GM19372 (cell line): ENCODE measurements around the gene NCKAP1.
A peak's percentile ranks its signal among the peaks of the same experiment; 100 is the strongest.
"Not testable (repeated sequence)": the region's sequence is repeated elsewhere in the genome, so short reads cannot be mapped to it uniquely, and the experiment has no call there.

Experiments used
- ATAC-seq: cut with Tn5 transposase; IDR thresholded peaks from one replicate; pipeline ENCODE4 v1.9.1; 2021; ENCODE audit warnings: mild to moderate bottlenecking, low read depth, moderate library complexity; ENCODE audit not compliant: unreplicated experiment

NCKAP1 gene

DNA sequence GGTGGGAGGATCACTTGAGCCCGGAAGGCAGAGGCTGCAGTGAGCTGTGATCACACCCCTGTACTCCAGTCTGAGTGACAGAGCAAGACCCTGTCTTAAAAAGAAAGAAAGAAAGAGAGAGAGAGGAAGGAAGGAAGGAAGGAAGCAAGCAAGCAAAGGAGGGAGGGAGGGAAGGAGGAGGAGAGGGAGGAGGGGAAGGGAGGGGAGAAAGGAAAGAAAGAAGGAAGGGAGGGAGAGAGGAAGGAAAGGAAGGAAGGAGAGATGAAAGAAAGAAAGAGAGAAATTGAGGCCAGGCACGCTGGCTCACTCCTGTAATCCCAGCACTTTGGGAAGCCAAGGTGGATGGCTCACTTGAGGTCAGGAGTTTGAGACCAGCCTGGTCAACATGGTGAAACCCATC is 2.3 kb upstream of the NCKAP1 start:
- no peak for ATAC-seq

DNA sequence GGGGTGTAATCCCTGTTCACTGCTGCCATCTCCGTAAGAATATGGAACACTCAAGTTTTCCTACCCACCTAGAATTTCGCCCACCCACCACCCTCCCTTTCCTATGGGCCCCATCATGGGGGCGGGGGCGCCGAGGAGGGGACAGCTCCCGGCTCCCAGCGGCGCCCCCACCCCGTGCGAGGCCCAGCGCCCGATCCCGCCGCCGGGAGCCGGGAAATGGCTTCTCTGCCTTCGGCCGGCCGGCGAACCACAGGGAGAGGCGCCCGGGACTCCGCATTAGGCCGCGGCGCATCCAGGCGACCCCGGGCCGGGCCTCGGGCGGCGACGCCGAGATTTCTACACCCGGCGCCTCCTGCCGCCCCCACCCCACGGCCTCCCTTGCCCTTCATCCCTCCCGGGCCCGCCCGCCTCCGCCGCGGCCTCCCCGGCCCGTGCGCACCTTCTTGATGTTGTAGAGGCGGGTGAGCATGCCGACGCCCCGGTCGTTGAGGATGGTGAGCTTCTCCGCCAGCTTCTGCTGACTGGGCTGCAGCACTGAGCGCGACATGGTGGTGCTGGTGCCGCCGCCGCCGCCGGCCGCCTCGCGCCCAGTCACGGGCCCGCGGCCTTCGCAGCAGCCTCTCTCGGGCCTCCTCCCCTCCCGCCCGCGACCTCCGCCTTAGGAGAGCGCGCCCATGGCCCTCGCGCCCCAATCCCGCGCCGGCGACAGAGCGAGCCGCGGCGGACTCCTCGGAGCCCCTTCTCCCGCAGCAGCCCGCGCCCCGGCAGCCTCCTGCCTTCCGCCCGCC is 510 bp downstream of the NCKAP1 start:
- ATAC-seq: peak; percentile 40

DNA sequence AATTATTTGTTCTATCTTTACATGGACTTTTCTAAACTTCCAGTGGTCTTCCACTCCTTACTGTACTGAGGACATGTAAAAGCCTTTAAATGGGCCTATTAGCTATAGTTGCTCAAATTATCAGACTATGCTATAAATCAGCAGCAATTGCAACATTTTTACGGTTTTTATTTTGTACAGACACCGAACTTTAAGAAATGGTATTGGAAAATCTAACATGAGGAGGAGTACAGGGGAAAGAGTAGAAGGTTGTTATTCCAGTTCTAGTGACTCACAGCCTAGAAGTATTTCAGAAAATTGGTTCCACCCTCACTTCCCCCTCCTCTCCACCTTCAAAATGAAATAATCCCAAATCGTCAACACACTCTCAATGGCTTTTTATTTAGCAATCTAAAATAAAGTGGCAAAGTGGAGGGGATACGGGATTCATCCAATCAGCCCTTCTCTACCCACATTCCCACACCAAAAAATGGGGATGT is 1.1 kb downstream of the NCKAP1 start:
- no peak for ATAC-seq

DNA sequence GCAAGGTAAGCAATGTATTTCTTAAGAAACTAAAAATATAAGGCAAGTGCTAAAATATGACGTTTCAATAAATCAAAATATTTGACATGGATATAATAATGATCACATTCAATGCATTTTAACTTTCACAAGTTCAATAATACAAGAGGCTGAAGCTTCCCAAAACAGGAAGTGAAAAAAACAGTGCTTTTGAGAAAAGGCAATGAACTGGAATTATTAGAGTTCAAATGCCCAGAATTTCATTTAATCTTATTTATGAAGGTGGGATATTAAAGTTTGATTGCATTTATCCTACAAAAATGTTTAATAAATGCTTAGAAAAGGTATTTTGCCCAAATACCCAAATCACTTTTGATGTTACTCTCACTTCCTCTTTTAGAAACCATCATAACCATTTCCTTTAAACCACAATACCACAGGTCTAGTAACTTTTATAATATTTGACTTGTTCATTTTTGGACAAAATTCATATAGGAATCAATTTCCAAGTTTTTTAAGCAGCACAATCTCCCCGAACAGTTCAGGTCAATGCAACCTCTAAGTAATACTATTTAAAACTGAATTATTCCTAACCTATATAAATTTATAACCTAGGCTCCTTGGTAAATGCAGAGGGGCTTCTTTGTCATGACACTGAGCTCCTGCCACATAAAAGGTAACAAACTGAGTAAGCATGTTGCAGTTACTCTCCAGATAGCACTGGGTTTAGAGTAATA is 2.1 kb downstream of the NCKAP1 start:
- peak; percentile 61 for ATAC-seq

DNA sequence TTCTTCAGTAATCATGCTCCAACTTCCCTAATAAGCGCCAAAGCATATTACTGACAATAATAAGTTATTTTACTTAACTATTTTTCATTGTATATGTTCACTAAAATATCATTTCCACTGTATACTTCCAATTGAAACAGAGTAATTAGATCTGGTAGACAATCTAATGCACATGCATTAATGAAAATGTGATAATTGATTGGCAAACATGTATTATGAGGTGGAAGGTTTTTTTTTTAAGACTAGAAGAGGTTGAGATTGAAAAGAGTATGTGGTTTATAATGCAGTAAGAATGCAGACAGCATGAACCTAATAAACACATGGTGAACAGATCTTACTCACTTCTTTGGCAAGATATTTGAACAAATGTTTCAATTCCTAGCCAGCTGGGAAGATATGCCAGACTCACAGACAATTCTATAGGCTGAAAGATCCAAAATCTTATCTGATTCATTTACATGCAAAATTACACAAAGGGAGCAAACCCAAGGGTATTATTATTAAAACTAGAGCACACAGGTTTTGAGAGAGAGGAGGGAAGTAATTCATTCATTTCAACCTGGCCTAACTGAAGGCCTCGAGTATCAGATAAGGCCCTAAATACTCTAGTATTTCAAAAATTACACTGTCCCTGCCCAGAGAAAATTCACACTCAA is 2.8 kb downstream of the NCKAP1 start:
- ATAC-seq: no peak

DNA sequence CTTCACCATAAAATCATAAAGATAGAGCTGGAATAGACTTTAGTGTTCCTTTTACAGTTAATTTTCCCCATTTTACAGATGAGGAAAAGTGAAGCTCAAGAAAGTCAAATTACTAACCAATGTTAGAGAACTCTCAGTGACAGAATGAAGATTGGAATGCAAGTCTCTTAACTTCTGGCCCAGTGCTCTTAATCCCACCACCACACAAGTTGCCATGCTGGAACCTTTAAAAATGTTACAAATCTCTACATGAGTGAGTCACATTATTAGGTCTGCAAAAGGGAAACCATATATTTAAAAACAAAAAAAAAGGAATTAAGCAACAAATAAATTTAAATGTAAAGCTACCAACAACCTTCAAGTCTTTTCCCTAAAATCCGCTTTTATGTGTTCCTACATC is 3.5 kb downstream of the NCKAP1 start:
- ATAC-seq: no peak

DNA sequence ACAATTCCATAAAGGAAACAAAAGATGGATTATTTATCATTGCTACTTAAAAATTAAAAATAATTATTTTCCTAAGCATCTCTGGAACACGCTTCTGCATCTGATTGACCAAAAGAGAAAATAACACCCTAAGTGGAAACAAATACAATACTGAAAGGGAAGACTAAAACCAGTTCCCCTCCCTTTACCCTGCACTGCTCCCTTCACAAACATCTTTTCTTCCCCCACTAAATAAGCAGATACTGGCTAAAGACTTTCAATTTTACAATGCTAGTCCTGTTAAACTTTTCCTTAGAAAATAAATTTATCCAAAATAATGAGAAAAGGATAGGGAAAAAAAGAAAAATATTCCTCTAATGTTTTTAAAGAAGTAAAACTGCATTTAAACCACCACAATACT is 4.3 kb downstream of the NCKAP1 start:
- no peak for ATAC-seq

DNA sequence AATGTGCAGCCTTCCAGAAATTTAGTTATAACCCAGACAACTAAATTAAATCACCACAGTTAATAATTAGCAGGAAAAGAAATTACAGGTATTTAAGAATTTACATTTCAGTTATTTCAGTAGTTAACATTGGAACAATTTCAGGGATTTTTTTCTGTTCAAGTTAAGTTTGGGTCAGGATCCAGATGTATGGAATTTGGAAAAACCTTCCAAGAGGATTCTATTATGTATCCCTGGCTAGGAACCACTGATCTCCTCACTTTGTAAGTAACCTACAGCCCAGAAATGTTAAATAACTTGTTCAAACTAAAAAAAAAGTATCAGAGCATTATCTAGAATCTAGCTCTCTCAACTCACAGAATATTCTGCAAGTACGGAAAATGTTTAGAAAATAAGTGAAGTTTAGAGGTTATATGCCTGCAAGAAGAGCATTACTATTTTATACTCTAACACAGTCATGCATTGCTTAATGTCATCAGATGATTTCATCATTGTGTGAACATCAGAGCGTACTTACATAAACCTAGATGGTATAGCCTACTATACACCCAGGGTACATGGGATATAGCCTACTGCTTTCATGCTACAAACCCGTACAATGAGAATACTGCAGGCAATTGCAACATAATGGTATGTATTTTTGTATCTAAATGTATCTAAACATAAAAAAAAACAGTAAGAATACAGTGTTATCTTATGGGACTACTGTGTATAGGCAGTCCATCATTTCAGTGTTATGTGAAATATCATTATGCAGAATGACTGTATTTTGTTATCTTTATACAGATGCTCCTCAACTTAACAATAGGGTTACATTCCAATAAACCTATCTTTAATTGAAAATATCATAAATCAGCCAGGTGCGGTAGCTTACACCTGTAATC is 6.1 kb downstream of the NCKAP1 start:
- ATAC-seq: no peak

DNA sequence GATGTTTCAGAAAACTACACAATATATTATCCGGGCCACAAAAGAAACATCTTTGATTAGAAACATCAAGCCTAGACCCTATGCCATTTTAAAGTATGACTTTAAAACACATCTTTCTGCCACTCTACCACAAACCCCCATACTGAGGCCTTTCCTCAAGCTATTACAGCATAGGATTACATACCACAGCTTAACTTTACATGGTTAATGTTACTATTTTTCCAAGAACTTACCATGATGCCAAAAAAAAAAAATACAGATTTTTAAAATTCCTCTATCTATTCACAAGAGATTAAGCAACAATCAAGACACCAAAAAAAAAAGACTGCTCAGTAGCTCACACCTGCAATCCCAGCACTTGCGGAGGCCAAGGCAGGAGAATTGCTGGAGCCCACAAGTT is 9.0 kb downstream of the NCKAP1 start:
- ATAC-seq: no peak

DNA sequence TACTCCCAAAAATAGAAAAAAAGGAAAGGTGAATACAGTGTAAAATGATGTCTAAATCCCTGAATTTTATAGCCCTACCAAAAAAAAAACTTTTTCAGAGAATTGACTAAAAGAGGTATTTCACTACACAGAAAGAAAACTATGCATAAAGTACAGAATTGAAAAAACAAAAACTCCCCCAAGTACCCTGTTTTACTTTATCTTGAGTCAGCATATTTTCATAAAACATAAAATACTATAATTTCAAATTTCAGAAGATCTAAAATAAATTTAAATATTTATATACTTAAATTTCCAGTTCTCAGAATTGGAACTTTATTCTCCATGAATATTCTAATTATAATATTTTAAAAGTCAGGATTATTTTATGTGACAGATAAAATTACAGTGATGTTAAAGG is 10.1 kb downstream of the NCKAP1 start:
- ATAC-seq: no peak

DNA sequence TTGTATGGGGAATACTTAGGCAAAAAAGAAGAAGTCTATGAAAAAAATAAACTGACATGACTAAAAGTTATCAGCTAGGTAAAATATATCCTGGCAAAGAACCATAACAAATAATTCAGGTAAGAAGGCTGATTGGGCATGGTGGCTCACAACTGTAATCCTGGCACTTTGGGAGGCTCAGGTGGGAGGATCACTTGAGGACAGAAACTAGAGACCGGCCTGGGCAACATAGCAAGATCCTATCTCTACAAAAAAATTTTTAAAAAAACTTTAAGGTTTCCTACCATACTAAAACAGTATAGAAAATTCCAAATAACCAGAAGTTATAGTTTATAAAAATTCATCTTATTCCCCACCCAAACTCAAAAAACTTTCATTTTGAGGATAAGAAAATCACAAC is 10.8 kb downstream of the NCKAP1 start:
- ATAC-seq: no peak

DNA sequence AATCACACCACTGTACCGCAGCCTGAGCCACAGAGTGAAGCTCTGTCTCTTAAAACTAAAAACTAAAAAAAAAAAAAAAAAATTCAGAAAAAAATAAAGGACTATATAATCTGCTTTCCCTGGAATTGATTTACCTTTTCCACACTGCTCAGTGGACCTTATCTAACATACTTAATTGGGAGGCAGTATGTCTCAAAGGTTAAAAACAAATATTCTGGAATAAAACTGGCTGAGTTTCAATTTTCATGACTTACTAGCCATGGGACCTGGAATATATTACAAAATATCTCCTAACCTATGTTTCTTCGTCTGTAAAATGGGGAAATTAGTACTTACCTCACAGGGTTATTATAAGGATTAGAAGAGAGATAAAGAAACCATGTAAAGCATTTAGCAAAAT is 11.8 kb downstream of the NCKAP1 start:
- ATAC-seq: no peak

DNA sequence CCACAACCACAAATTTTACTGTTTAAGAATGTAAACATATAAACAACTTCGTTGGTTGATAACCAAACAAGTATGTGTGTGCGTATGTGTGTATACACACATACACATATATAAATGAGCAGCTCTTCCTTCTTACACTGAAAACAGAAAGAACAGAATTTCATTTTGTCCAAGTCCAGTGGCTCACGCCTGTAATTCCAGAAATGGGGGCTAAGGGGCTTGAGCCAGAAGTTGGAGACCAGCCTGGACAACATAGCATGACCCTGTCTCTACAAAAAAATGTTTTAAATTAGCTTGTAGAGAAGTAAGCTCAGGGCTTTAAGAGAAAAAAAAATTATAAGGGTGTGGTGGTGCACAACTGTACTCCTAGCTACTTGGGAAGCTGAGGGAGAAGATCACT is 12.3 kb downstream of the NCKAP1 start:
- ATAC-seq: no peak

DNA sequence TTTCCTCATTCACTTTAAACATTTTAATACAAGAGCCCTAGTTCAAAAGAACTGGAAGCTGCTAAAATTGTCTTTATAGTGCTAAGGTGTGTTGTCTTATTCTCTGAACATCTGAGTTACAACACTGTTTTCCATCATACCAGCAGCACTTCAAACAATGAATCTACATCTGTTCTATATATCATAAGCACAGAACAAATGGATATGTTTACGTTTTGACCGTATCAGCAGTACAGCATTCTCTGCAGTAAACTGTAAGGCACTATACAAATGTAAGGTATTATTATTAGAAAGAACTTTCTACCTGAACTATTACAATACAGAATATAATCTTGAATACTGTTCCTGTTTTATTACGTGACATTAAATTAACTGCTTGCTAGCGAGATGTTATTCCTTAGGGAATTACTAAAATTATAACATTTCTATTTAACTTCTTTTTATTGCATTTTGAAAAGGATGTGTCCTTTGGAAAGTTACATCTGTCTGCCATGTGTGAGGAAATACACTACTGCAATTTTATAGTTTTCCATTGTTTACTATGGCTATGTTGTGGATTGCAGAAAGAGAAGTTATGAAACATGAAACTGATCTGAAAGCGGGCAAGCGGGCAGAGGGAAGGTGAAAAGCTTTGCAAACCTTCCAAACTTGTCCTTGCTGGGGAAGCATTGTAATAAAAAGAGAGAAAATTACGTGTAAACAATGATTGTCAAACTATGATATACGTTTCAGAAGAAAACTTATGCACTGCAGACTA is 13.7 kb downstream of the NCKAP1 start:
- no peak for ATAC-seq

DNA sequence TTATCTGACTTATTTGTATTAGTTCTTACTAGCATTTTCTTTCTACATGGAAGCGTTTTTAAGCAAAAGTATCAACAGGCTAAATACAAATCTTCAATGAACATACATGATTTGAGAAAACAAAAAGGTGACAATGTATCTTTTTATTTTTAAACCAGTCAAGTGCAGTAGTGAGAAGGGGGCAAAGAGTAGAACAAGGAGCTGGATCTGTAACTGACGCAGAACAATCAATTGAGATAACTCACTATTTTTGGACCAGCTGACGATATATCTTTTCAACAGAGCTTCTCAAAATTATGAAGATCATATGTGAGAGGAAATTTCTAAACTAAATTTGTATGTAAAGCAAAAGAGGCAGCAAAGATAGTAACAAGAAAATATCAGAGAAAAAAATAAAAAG is 15.5 kb downstream of the NCKAP1 start:
- no peak for ATAC-seq

DNA sequence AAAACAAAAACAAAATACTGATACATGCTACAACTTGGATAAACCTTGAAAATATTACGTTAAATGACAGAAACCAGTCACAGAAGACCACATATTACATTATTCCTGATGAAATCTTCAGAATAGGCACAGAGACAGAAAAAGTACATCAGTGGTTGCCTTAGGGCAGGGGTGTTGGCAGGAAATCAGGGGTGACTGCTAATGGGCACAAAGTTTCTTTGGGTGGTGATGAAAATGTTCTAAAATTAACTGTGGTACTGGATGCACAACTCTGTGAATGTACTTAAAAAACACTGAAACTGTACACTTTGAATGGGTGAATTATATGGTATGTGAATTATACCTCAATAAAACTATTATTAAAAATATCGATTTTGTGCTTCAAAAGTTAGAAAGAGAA is 16.6 kb downstream of the NCKAP1 start:
- ATAC-seq: no peak

DNA sequence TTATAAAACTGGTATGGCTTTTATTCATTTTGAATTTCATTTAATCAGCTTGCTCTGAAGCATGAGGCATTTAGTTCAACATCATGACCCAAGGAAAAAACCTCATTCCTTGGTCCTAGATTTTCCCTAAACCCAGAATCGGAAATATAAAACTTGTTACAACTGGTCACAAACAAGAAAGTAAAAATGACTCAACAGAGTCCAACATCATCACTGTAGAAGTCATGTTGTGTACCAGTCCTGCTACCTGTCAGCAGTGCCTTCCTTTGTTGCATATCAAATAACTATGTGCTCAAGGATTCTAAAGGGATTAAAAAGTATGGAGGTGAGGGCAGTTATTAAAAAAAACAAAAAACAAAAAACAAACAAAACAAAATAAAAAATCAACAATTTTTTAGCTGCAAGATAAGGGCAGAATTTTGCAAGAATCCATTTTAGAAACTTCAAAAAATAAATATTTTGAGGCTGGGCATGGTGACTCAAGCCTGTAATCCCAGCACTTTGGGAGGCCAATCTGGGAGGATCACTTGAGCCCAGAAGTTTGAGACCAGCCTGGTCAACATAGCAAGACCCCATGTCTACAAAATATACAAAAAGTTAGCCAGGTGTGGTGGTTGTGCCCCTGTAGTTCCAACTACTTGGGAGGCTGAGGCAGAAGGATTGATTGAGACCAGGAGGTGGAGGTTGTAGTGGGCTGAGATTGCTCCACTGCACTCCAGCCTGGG is 18.4 kb downstream of the NCKAP1 start:
- no peak for ATAC-seq

DNA sequence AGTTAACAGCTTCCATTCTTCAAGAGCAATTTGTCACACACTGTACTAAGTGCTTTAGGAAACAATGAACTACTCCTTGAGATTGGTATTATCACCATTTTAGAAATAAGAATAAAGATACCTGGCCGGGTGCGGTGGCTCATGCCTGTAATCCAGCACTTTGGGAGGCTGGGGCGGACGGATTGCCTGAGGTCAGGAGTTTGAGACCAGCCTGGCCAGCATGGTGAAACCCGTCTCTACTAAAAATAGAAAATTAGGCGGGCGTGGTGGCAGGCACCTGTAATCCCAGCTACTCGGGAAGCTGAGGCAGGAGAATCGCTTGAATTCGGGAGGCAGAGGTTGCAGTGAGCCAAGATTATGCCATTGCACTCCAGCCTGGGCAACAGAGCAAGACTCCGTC is 20.4 kb downstream of the NCKAP1 start:
- ATAC-seq: not testable (repeated sequence)

DNA sequence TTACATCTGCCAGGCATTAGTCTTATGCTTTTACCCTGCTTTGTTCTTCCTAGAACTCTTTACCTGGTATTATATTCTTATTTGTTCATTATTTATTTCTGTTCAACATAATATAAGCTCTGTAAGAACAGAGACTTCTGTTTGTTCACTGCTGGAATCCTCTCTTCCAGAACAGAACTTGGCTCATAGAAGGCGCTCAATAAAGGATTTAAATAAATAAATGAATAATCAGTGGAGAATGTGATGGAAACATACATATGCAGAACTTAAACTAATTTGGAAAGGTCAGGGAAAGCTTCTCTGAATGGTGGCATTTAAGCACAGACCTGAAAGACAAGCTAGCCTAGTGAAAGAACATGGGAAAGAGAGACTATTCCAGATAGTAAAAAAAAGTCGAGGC is 24.3 kb downstream of the NCKAP1 start:
- ATAC-seq: no peak
